Tibial artery (tissue), 4 donors: ENCODE results near the gene OR6P1.

Experiments
- DNase-seq, 2 donors: peaks; one replicate each; pipeline ENCODE4 v3.0.0-alpha.2; 2019
- H3K27ac ChIP-seq, 2 donors: fragments of 200-600 bp; sonication (generic) in 1 of 2; 1 replicate in 1 of 2; 2 replicates in 1 of 2; pipeline ENCODE4 v1.5.1; 2018 to 2019; ENCODE audit warnings: mild to moderate bottlenecking in 1 of 2
- H3K27me3 ChIP-seq, 2 donors: fragments of 200-600 bp; sonication (generic) in 1 of 2; one replicate each; pipeline versions ENCODE4 v1.5.1 to v1.6.0; 2016 to 2019
- H3K36me3 ChIP-seq, 3 donors: fragments of 200-600 bp; sonication (generic) in 2 of 3; one replicate each; pipeline ENCODE4 v1.5.1; 2016 to 2019; ENCODE audit warnings: mild to moderate bottlenecking in 2 of 3
- H3K4me1 ChIP-seq, 4 donors: fragments of 200-600 bp; sonication (generic) in 2 of 4; 1 replicate in 3 of 4; 2 replicates in 1 of 4; pipeline ENCODE4 v1.5.1; 2016 to 2019
- H3K4me3 ChIP-seq, 2 donors: fragments of 200-600 bp; sonication (generic) in 1 of 2; 1 replicate in 1 of 2; 2 replicates in 1 of 2; pipeline ENCODE4 v1.5.1; 2018 to 2019; ENCODE audit warnings: mild to moderate bottlenecking in 2 of 2
- H3K9me3 ChIP-seq, 3 donors: fragments of 200-600 bp; sonication (generic) in 1 of 3; one replicate each; pipeline ENCODE4 v1.5.1; 2016 to 2019
- CTCF ChIP-seq, 2 experiments: fragments of 200-600 bp in 1 of 2; fragments of 450-650 bp in 1 of 2; IDR thresholded peaks; one replicate each; pipeline ENCODE4 v1.5.1; 2017 to 2019; ENCODE audit warnings: antibody characterized with exemption in 2 of 2, mild to moderate bottlenecking in 1 of 2, moderate library complexity in 1 of 2
- intact Hi-C: fragments of 100-400 bp; cut with DNase I; formaldehyde crosslinking; loops from one replicate; pipeline ENCODE4 v1.15.0; 2023; ENCODE audit warnings: low total_unique reads

Gene OR6P1

GRCh38 chr1:158520021-158520420 lies 50.4 kb downstream of the OR6P1 start:
- H3K4me1 ChIP-seq, result no peaks in the 10 kb centered on the region
- H3K9me3 ChIP-seq, result no peaks in the 10 kb centered on the region
- no peak for TF ChIP-seq CTCF (IDR thresholded peaks at IDR 0.05)
- no peak overlapping the region for H3K27ac ChIP-seq
- H3K36me3 ChIP-seq, result no peaks in the 10 kb centered on the region
- no peak for DNase-seq
- intact Hi-C loops, result no loop called here
- no peak overlapping the region for H3K4me3 ChIP-seq
- H3K27me3 ChIP-seq, result no peaks in the 10 kb centered on the region

- Histone ChIP-seq H3K36me3 (no peaks in the 10 kb centered on the region), H3K4me1 (no peaks in the 10 kb centered on the region), H3K9me3 (no peaks in the 10 kb centered on the region), H3K27ac (no peak overlapping the region), H3K4me3 (no peak overlapping the region), H3K27me3 (no peaks in the 10 kb centered on the region)
- intact Hi-C loops, result no loop called here
- no peak for DNase-seq
- no peak for TF ChIP-seq CTCF (IDR thresholded peaks at IDR 0.05)
Observed at GRCh38 chr1:158516966-158517365, 53.4 kb downstream of the OR6P1 start.
